Natural killer cell (primary cell): ENCODE results near the gene NOP56. TPM values are rescaled to one million over a fixed set of nuclear protein-coding genes. Genes with fewer than 3 reads are reported as not detected.

Experiments
- ATAC-seq, 3 donors: fragments of 150-1000 bp in 2 of 3; fragments of 200-7000 bp in 1 of 3; cut with Tn5 transposase; 1 replicate in 1 of 3; 2 replicates in 2 of 3; pipeline ENCODE4 v1.10.0; 2021; ENCODE audit warnings: mild to moderate bottlenecking in 2 of 3, moderate library complexity in 2 of 3
- DNase-seq, 2 donors: peaks; one replicate each; pipeline versions ENCODE4 v3.0.0 to v3.0.0-alpha.2; 2013 to 2021; ENCODE audit warnings: mixed read lengths in 1 of 2
- H3K27ac ChIP-seq: one replicate; pipeline ENCODE4 v1.5.1; 2013; ENCODE audit warnings: mild to moderate bottlenecking, low read length
- H3K27me3 ChIP-seq: one replicate; pipeline ENCODE4 v1.6.1; 2013; ENCODE audit warnings: low read length; ENCODE audit not compliant: control insufficient read depth, insufficient read depth
- H3K36me3 ChIP-seq: one replicate; pipeline ENCODE4 v1.6.1; 2013; ENCODE audit warnings: low read length; ENCODE audit not compliant: control insufficient read depth, insufficient read depth
- H3K4me1 ChIP-seq: one replicate; pipeline ENCODE4 v1.6.1; 2013; ENCODE audit warnings: low read length; ENCODE audit not compliant: control insufficient read depth, insufficient read depth
- H3K4me3 ChIP-seq: one replicate; pipeline ENCODE4 v1.5.1; 2013; ENCODE audit warnings: low read length
- H3K9me3 ChIP-seq: one replicate; pipeline ENCODE4 v1.6.1; 2013; ENCODE audit warnings: low read length; ENCODE audit not compliant: control insufficient read depth, insufficient read depth
- H3K27ac Mint-ChIP-seq, 2 donors: one replicate each; pipeline ENCODE4 v1.8.0; 2022; ENCODE audit warnings: mild to moderate bottlenecking in 2 of 2, mixed read lengths in 2 of 2, moderate library complexity in 1 of 2
- H3K27me3 Mint-ChIP-seq, 2 donors: one replicate each; pipeline ENCODE4 v1.8.0; 2022; ENCODE audit warnings: low read depth in 2 of 2, mixed read lengths in 2 of 2
- H3K36me3 Mint-ChIP-seq: one replicate; pipeline ENCODE4 v1.8.0; 2022; ENCODE audit warnings: mixed read lengths
- H3K4me1 Mint-ChIP-seq, 2 donors: one replicate each; pipeline ENCODE4 v1.8.0; 2022; ENCODE audit warnings: mixed read lengths in 2 of 2
- H3K4me3 Mint-ChIP-seq: one replicate; pipeline ENCODE4 v1.8.0; 2022; ENCODE audit warnings: mild to moderate bottlenecking, moderate library complexity, mixed read lengths
- H3K9me3 Mint-ChIP-seq, 2 donors: one replicate each; pipeline ENCODE4 v1.8.0; 2022; ENCODE audit warnings: mixed read lengths in 2 of 2
- WGBS: methylation state at CpG from one replicate; pipeline ENCODE4 v1.1.7; 2013; ENCODE audit warnings: missing lambda C conversion rate; ENCODE audit not compliant: insufficient coverage; 5-methylcytosine and 5-hydroxymethylcytosine counted together
- intact Hi-C: fragments of 100-400 bp; cut with micrococcal nuclease; formaldehyde crosslinking; loops from one replicate; pipeline ENCODE4 v1.14.2; 2022
- total RNA-seq, 4 donors: library from RNA; stranded (reverse); fragments of 120-200 nt in 1 of 4; gene quantifications; one replicate each; pipeline versions ENCODE4 v1.2.3 to v1.2.4, GENCODE V29; 2013 to 2022
- TF ChIP-seq, protein P1 (sequence below): fragments of 200-600 bp; IDR thresholded peaks from one replicate; pipeline ENCODE4 v1.8.0; 2022; ENCODE audit warnings: antibody characterized with exemption

The NOP56 gene
- total RNA-seq, 3 donors from 2014 or later (not counting 1 experiment from before 2014, with no cell fraction given): 169 to 216 (median 214) TPM

DNA sequence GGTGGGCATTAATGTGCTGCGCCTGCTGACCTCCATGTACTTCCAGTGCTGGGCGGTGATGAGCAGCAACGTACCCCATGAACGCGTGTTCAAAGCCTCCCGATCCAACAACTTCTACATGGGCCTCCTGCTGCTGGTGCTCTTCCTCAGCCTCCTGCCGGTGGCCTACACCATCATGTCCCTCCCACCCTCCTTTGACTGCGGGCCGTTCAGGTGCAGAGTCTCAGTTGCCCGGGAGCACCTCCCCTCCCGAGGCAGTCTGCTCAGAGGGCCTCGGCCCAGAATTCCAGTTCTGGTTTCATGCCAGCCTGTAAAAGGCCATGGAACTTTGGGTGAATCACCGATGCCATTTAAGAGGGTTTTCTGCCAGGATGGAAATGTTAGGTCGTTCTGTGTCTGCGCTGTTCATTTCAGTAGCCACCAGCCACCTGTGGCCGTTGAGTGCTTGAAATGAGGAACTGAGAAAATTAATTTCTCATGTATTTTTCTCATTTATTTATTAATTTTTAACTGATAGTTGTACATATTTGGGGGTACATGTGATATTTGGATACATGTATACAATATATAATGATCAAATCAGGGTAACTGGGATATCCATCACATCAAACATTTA lies 35.2 kb upstream of the NOP56 start:
- peaks cover 21 to 32% of the 10 kb centered on the region in 2 donors for H3K27me3 Mint-ChIP-seq
- no peaks in the 10 kb centered on the region for H3K9me3 Mint-ChIP-seq
- H3K36me3 Mint-ChIP-seq: no peaks in the 10 kb centered on the region
- Histone ChIP-seq H3K4me1 (no peaks in the 10 kb centered on the region), H3K36me3 (no peaks in the 10 kb centered on the region), H3K27ac (no peak overlapping the region), H3K4me3 (no peak overlapping the region), H3K9me3 (no peaks in the 10 kb centered on the region), H3K27me3 (peaks cover 3% of the 10 kb centered on the region)
- H3K27ac Mint-ChIP-seq: no peak overlapping the region
- H3K4me1 Mint-ChIP-seq: no peaks in the 10 kb centered on the region
- intact Hi-C loops: no loop called here
- ATAC-seq: no peak
- no peak for DNase-seq
- 71% methylated on average over 15 of the region's 16 CpGs for WGBS
- TF ChIP-seq, protein P1, sequence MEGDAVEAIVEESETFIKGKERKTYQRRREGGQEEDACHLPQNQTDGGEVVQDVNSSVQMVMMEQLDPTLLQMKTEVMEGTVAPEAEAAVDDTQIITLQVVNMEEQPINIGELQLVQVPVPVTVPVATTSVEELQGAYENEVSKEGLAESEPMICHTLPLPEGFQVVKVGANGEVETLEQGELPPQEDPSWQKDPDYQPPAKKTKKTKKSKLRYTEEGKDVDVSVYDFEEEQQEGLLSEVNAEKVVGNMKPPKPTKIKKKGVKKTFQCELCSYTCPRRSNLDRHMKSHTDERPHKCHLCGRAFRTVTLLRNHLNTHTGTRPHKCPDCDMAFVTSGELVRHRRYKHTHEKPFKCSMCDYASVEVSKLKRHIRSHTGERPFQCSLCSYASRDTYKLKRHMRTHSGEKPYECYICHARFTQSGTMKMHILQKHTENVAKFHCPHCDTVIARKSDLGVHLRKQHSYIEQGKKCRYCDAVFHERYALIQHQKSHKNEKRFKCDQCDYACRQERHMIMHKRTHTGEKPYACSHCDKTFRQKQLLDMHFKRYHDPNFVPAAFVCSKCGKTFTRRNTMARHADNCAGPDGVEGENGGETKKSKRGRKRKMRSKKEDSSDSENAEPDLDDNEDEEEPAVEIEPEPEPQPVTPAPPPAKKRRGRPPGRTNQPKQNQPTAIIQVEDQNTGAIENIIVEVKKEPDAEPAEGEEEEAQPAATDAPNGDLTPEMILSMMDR: no peak
- no peak overlapping the region for H3K4me3 Mint-ChIP-seq

DNA sequence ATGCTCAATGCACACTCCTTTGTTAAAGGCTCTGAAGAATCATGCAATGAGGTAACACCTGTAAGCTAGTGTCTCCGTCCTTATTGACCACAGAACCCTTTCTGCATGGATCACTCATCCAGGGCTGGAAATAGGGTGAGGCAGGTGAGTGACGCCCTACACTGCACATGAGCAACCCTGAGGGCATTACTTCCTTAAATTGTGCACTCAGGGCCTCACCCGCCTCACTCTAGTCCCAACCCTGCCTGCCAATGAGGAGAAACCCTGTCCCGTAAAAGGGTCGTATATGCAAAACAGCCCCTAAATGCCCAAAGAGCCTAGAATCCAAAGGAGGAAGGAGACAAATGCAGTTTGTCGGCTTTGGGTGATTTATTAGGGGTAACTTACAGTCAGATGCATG lies 33.6 kb upstream of the NOP56 start:
- Histone ChIP-seq H3K4me1 (no peaks in the 10 kb centered on the region), H3K27ac (no peak overlapping the region), H3K27me3 (peaks cover 3% of the 10 kb centered on the region), H3K4me3 (no peak overlapping the region), H3K9me3 (no peaks in the 10 kb centered on the region), H3K36me3 (no peaks in the 10 kb centered on the region)
- intact Hi-C loops: no loop called here
- no peak overlapping the region for H3K4me3 Mint-ChIP-seq
- H3K9me3 Mint-ChIP-seq: no peaks in the 10 kb centered on the region
- H3K4me1 Mint-ChIP-seq: no peaks in the 10 kb centered on the region
- TF ChIP-seq, protein P1: no peak
- ATAC-seq (no peak), DNase-seq (no peak)
- no peak overlapping the region for H3K27ac Mint-ChIP-seq
- H3K27me3 Mint-ChIP-seq: peaks cover 21 to 32% of the 10 kb centered on the region in 2 donors
- no peaks in the 10 kb centered on the region for H3K36me3 Mint-ChIP-seq
- WGBS: 81% methylated on average over 6 of the region's 6 CpGs

DNA sequence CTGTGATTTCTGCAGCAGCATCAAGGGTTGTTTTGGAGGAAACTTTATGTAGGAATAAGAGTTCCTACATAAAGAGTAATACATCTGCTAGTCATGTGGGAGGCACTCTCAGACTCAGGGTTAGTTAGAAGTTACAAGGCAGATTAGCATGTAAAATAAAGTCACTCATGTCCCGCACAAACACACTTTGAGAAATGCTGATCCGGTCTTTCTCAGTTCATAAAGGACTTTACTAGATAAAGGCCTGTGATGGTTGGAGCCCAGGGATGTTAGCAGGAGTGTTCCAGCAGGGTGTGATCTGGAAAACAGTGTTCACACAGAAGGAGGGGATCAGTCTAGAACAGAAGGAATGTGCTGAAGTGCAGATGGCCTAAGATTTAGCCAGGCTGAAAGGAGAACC lies 33.1 kb upstream of the NOP56 start:
- no peaks in the 10 kb centered on the region for H3K36me3 ChIP-seq

More for the DNA sequence above, 33.1 kb upstream of the NOP56 start:
- TF ChIP-seq, protein P1: no peak
- Mint-ChIP-seq H3K36me3 (no peaks in the 10 kb centered on the region), H3K27me3 (peaks cover 21 to 32% of the 10 kb centered on the region in 2 donors), H3K27ac (no peak overlapping the region), H3K4me1 (no peaks in the 10 kb centered on the region), H3K4me3 (no peak overlapping the region), H3K9me3 (no peaks in the 10 kb centered on the region)
- DNase-seq (no peak), ATAC-seq (no peak)
- Histone ChIP-seq H3K27ac (no peak overlapping the region), H3K4me3 (no peak overlapping the region), H3K27me3 (peaks cover 3% of the 10 kb centered on the region), H3K9me3 (no peaks in the 10 kb centered on the region), H3K4me1 (no peaks in the 10 kb centered on the region)
- intact Hi-C loops: no loop called here
- WGBS: 50% methylated on average over 2 of the region's 2 CpGs
